Daoy (cell line): ENCODE measurements around the gene GRK2. TPM values are rescaled to one million over a fixed set of nuclear protein-coding genes. Genes with fewer than 3 reads are reported as not detected.

Source experiments
- DNase-seq: peaks from one replicate; pipeline ENCODE4 v3.0.0-alpha.2; 2015; ENCODE audit warnings: low read depth
- total RNA-seq: library from RNA; depleted of rRNA; stranded (reverse); fragments of >200 nt; shearing (Covaris generic); gene quantifications from 2 replicates; pipeline ENCODE4 v1.2.3, GENCODE V29; 2014

Gene GRK2
- total RNA-seq, 1 experiment from 2014 or later: 27.5 TPM

- DNase-seq: no peak
Observed at GRCh38 chr11:67270256-67271204, 4.3 kb downstream of the GRK2 start.

GRCh38 chr11:67271205-67271540, 4.9 kb downstream of the GRK2 start:
- DNase-seq: no peak

GRCh38 chr11:67271541-67272284, 5.4 kb downstream of the GRK2 start:
- DNase-seq: no peak

- DNase-seq: no peak
Observed at GRCh38 chr11:67272327-67273259, 6.3 kb downstream of the GRK2 start.

GRCh38 chr11:67273260-67273990, 7.2 kb downstream of the GRK2 start:
- DNase-seq: no peak

GRCh38 chr11:67274768-67275605, 8.7 kb downstream of the GRK2 start:
- no peak for DNase-seq

GRCh38 chr11:67275606-67276409, 9.5 kb downstream of the GRK2 start:
- no peak for DNase-seq

- peak; percentile 57 for DNase-seq
Observed at GRCh38 chr11:67276781-67277230, 10.5 kb downstream of the GRK2 start.

- peak; percentile 87 for DNase-seq
Observed at GRCh38 chr11:67277231-67277961, 11.1 kb downstream of the GRK2 start.

- no peak for DNase-seq
Observed at GRCh38 chr11:67278135-67278938, 12.1 kb downstream of the GRK2 start.

- DNase-seq: no peak
Observed at GRCh38 chr11:67278939-67279588, 12.8 kb downstream of the GRK2 start.

- no peak for DNase-seq
Observed at GRCh38 chr11:67279589-67280340, 13.5 kb downstream of the GRK2 start.

- DNase-seq: no peak
Observed at GRCh38 chr11:67280341-67280787, 14.1 kb downstream of the GRK2 start.

GRCh38 chr11:67280788-67281551, 14.7 kb downstream of the GRK2 start:
- DNase-seq: no peak

- no peak for DNase-seq
Observed at GRCh38 chr11:67281552-67282150, 15.4 kb downstream of the GRK2 start.
